ENCODE data around the gene NFIA. TPM values are rescaled to one million over a fixed set of nuclear protein-coding genes. Genes with fewer than 3 reads are reported as not detected.

The NFIA gene
- total and polyA plus RNA-seq, 7 donors: 4.0 to 42.7 (median 30.6) TPM

GRCh38 chr1:61310057-61310456, 227.7 kb downstream of the NFIA start:
- ATAC-seq: no peak
- Histone ChIP-seq H3K27ac (no peak overlapping the region), H3K27me3 (ENCODE audit: insufficient read depth in 3 of 3, low read length in 2 of 3) (no peaks in the 10 kb centered on the region), H3K36me3 (ENCODE audit: insufficient read depth in 1 of 2, low read depth in 1 of 2) (no peaks in the 10 kb centered on the region), H3K4me3 (no peak overlapping the region), H3K9me3 (no peaks in the 10 kb centered on the region), H3K4me1 (no peaks in the 10 kb centered on the region)
- WGBS, 3 donors: 94 to 97% (median 96%) methylated on average over 3 of the region's 3 CpGs
- DNase-seq: no peak
- intact Hi-C loops (cut with DNase I): loop anchor here in 1 of 2 donors (5.0 kb wide), 1 partner anchor 38 kb away; no protein-coding TSS in a partner anchor
- TF ChIP-seq, protein P1, sequence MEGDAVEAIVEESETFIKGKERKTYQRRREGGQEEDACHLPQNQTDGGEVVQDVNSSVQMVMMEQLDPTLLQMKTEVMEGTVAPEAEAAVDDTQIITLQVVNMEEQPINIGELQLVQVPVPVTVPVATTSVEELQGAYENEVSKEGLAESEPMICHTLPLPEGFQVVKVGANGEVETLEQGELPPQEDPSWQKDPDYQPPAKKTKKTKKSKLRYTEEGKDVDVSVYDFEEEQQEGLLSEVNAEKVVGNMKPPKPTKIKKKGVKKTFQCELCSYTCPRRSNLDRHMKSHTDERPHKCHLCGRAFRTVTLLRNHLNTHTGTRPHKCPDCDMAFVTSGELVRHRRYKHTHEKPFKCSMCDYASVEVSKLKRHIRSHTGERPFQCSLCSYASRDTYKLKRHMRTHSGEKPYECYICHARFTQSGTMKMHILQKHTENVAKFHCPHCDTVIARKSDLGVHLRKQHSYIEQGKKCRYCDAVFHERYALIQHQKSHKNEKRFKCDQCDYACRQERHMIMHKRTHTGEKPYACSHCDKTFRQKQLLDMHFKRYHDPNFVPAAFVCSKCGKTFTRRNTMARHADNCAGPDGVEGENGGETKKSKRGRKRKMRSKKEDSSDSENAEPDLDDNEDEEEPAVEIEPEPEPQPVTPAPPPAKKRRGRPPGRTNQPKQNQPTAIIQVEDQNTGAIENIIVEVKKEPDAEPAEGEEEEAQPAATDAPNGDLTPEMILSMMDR (IDR thresholded peaks at IDR 0.05): no peak

DNA sequence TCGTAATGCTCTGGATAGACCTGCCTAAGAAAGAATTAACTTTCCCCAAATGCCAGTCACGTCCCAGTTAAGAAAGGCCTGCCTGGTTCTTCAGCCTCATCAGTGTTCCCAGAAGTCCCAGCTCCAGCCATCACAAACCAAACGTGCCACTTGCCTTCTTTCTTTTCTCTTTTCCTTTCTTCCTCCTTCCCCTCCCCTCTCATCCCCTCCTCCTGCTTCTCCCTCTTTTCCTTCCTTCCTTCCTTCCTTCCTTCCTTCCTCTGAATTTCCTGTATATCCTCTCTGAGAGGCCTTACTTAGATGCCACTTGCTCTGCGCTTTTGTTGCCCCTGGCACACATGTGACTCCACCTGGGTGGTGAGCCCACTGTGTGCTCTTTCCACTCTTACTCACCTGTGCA, 228.2 kb downstream of the NFIA start:
- no peaks in the 10 kb centered on the region for H3K36me3 ChIP-seq (ENCODE audit: insufficient read depth in 1 of 2, low read depth in 1 of 2)
- H3K4me1 ChIP-seq: no peaks in the 10 kb centered on the region
- WGBS, 3 donors: 82 to 95% (median 82%) methylated on average over 4 of the region's 4 CpGs
- no peak overlapping the region for H3K4me3 ChIP-seq
- intact Hi-C loops (cut with DNase I): loop anchor here in 1 of 2 donors (5.0 kb wide), 1 partner anchor 38 kb away; no protein-coding TSS in a partner anchor
- H3K27ac ChIP-seq: no peak overlapping the region
- H3K9me3 ChIP-seq: no peaks in the 10 kb centered on the region
- no peak for DNase-seq
- TF ChIP-seq, protein P1 (IDR thresholded peaks at IDR 0.05): no peak
- no peak for ATAC-seq
- H3K27me3 ChIP-seq (ENCODE audit: insufficient read depth in 3 of 3, low read length in 2 of 3): no peaks in the 10 kb centered on the region

GRCh38 chr1:61313906-61314422, 231.6 kb downstream of the NFIA start:
- H3K4me3 ChIP-seq: no peak overlapping the region
- peaks cover 20% of the 10 kb centered on the region for H3K4me1 ChIP-seq
- ATAC-seq: no peak
- H3K27me3 ChIP-seq (ENCODE audit: insufficient read depth in 3 of 3, low read length in 2 of 3): no peaks in the 10 kb centered on the region
- DNase-seq: no peak
- no peaks in the 10 kb centered on the region for H3K9me3 ChIP-seq
- no peaks in the 10 kb centered on the region for H3K36me3 ChIP-seq (ENCODE audit: insufficient read depth in 1 of 2, low read depth in 1 of 2)
- H3K27ac ChIP-seq: no peak overlapping the region
- intact Hi-C loops (cut with DNase I): loop anchor here in 1 of 2 donors (5.0 kb wide), 1 partner anchor 42 kb away; no protein-coding TSS in a partner anchor
- TF ChIP-seq, protein P1 (IDR thresholded peaks at IDR 0.05): no peak
- WGBS, 3 donors: 77 to 88% (median 83%) methylated on average over 2 of the region's 2 CpGs

DNA sequence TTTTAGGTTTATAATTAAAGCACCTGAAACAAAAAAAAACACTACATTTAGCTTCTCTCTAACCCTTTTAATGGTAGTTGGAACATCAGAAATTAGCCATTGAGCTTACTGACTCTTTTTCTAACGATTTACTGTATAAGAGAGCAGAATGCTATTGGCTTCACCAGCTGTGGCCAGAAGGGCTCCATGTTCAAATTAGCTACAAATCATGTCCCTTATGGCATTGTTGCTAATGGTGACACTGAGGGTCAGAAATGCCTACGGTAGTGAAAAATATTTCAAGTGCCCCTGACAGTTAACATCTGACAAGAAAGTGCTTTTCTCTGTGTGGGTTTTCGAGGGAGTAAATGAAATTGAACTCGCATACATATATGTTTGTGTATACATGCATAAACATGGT, 232.7 kb downstream of the NFIA start:
- no peaks in the 10 kb centered on the region for H3K27me3 ChIP-seq (ENCODE audit: insufficient read depth in 3 of 3, low read length in 2 of 3)
- TF ChIP-seq, protein P1 (IDR thresholded peaks at IDR 0.05): no peak
- no peak overlapping the region for H3K27ac ChIP-seq
- intact Hi-C loops (cut with DNase I): no loop called here
- H3K4me3 ChIP-seq: no peak overlapping the region
- H3K4me1 ChIP-seq: peaks cover 28% of the 10 kb centered on the region
- H3K9me3 ChIP-seq: no peaks in the 10 kb centered on the region
- no peaks in the 10 kb centered on the region for H3K36me3 ChIP-seq (ENCODE audit: insufficient read depth in 1 of 2, low read depth in 1 of 2)
- WGBS, 3 donors: 80 to 82% (median 80%) methylated on average over 4 of the region's 4 CpGs
- DNase-seq: no peak
- ATAC-seq: no peak

GRCh38 chr1:61316493-61316892, 234.1 kb downstream of the NFIA start:
- intact Hi-C loops (cut with DNase I): no loop called here
- H3K9me3 ChIP-seq: no peaks in the 10 kb centered on the region
- no peak overlapping the region for H3K4me3 ChIP-seq
- WGBS, 3 donors: 76 to 95% (median 77%) methylated on average over 7 of the region's 7 CpGs
- no peaks in the 10 kb centered on the region for H3K36me3 ChIP-seq (ENCODE audit: insufficient read depth in 1 of 2, low read depth in 1 of 2)
- DNase-seq: no peak
- no peaks in the 10 kb centered on the region for H3K27me3 ChIP-seq (ENCODE audit: insufficient read depth in 3 of 3, low read length in 2 of 3)
- no peak for ATAC-seq
- TF ChIP-seq, protein P1 (IDR thresholded peaks at IDR 0.05): no peak
- H3K27ac ChIP-seq: peak overlapping the region; percentile 25
- peaks cover 35% of the 10 kb centered on the region for H3K4me1 ChIP-seq

All from psoas muscle (tissue), 8 donors.